GM18505 (cell line): ENCODE results near the gene TRIOBP.

Experiments used
- ATAC-seq: cut with Tn5 transposase; IDR thresholded peaks from one replicate; pipeline ENCODE4 v1.9.1; 2021; ENCODE audit not compliant: unreplicated experiment
- POLR2A ChIP-seq: IDR thresholded peaks from 4 replicates; pipeline ENCODE4 v1.6.1; 2011; ENCODE audit warnings: borderline replicate concordance; ENCODE audit not compliant: insufficient read depth, insufficient read length; ENCODE audit errors: extremely low read depth

Gene TRIOBP

GRCh38 chr22:37675930-37676735 lies 20.7 kb upstream of the TRIOBP start:
- ATAC-seq: no peak
- no peak for TF ChIP-seq POLR2A

DNA sequence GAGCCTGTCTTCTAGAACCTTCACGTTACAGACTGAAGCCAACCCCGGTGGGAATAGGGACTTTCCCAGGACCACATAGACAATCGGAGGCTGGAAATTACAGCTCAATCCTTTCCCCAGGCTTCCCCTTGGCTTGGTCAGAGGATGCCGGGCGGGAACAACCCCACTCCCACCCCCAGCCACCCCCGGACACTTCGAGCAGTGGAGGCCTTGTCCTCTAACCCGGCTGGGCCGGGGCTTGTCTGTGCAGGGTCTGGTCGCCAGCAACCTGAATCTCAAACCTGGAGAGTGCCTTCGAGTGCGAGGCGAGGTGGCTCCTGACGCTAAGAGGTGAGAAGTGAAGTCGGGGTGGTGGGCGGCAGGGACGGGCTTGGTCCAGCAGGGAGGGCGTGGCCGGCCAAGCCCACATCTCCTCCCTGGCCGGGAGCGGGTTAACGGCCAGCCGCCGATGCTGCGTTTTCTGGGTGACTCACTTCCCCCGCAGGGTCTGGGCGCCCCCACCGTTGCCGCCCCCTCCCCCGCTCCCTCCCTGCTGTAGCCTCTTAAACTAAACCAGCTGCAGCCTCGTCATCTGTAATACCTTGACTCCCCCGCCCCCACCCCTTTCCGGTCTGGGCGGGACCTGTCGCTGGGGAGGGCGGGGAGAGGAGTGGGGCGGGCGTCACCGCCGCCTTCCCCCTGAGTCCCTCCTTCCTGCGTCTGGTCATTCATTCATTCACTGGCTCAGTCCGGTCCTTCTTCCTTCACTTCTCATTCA lies 19.9 kb upstream of the TRIOBP start:
- peak; percentile 43 for TF ChIP-seq POLR2A
- ATAC-seq: peak; percentile 54

DNA sequence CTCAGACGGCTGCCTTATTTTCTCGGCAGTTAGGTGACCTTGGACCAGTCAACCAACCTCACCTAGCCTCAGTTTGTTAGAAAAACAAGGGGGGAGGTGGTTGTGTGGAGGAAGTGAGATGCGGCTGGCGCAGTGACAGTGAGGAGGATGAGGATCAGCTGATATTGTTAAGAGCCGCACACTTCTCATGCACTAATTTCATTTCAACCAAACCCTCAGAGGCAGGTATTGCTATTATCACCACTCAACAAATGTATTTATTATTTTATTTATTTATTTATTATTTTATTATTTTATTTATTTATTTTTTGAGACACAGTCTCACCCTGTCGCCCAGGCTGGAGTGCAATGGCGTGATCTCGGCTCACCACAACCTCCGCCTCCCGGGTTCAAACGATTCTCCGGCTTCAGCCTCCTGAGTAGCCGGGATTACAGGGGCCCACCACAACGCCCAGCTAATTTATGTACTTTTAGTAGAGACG lies 19.3 kb upstream of the TRIOBP start:
- no peak for TF ChIP-seq POLR2A
- ATAC-seq: peak; percentile 15

- no peak for ATAC-seq
- TF ChIP-seq POLR2A: no peak
Measured at GRCh38 chr22:37678372-37678771, 18.5 kb upstream of the TRIOBP start.

- ATAC-seq: no peak
- no peak for TF ChIP-seq POLR2A
Measured at GRCh38 chr22:37679670-37680069, 17.2 kb upstream of the TRIOBP start.

DNA sequence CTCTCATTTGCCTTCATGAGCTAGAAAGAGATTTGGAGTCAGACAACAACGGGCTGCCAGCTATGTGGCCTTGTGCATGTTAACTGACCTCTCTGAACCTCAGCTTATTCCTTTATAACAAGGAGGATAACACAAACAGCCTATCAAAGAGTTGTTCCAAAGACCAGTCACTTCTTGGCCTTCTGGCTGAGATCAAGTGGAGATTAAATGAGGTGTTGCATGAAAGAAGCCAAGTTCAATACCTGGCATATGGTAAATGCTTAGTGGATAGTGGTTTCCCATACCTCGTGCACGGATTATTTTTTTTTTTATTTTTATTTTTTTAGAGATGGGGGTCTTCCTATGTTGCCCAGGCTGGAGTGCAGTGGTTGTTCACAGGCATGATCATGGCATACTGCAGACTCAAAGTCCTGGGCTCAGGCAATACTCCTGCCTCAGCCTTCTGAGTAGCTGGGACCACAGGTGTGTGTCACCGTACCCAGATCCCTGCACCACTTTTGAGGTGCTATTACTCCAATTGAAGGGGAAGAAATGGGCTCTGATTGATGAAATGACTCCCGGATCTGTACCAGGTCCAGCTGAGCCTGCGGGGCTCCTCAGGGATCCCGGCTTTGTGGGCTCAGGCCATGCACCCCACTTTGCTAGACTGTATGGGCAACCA lies 16.5 kb upstream of the TRIOBP start:
- ATAC-seq: no peak
- TF ChIP-seq POLR2A: no peak

DNA sequence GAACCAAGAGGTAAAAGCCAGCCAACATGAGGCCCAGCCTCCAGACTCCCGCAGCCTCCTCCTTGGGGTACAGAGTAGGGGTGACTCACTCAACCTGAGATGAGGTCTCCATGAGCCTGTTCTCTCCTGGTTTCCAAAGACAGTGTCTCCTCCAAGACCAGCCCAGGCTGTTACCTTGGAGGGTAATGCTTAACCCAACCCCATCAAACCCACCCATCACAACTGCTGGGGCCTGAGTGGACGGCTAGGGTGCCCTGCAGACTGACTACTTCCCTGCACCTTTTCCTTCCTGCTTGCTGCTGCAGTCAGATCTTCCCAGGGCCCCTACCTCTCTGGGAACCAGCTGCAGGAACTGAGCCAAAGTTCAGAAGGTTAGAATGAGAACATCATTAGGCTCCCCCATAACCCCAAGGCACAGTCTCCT lies 15.8 kb upstream of the TRIOBP start:
- ATAC-seq: no peak
- TF ChIP-seq POLR2A: no peak

- no peak for ATAC-seq
- TF ChIP-seq POLR2A: no peak
Measured at GRCh38 chr22:37681556-37682049, 15.2 kb upstream of the TRIOBP start.

DNA sequence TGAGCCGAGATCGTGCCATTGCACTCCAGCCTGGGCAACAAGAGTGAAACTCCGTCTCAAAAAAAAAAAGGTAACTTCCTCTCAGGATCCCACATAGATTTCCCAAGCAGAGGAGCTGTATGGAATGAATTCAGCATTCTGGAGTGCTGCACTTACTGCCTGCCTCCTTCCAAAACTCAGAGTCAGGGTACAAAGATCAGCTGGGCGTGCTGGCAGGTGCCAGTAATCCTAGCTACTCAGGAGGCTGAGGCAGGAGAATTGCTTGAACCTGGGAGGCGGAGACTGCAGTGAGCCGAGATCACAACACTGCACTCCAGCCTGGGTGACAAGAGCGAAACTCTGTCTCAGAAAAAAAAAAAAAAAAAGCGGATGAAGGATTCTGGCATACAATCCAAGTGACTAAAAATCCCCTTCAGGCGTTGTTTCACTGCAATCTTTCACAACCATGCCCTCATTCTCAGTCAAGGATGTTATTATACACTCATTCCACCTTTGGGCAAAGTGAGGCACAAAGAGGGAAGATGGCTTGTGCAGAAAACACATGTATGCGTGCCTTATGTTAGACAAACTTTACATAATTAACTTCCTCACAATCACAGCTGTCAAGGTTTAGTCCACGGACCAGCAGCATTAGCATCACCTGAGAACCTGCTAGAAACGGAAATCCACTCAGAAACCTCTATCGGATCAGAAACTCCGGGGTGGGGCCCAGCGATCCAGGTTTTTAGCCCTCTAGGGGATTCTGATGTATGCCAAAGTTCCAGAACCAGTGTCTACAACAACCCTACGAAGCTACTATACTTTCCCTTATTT lies 11.8 kb upstream of the TRIOBP start:
- ATAC-seq: no peak
- TF ChIP-seq POLR2A: no peak

DNA sequence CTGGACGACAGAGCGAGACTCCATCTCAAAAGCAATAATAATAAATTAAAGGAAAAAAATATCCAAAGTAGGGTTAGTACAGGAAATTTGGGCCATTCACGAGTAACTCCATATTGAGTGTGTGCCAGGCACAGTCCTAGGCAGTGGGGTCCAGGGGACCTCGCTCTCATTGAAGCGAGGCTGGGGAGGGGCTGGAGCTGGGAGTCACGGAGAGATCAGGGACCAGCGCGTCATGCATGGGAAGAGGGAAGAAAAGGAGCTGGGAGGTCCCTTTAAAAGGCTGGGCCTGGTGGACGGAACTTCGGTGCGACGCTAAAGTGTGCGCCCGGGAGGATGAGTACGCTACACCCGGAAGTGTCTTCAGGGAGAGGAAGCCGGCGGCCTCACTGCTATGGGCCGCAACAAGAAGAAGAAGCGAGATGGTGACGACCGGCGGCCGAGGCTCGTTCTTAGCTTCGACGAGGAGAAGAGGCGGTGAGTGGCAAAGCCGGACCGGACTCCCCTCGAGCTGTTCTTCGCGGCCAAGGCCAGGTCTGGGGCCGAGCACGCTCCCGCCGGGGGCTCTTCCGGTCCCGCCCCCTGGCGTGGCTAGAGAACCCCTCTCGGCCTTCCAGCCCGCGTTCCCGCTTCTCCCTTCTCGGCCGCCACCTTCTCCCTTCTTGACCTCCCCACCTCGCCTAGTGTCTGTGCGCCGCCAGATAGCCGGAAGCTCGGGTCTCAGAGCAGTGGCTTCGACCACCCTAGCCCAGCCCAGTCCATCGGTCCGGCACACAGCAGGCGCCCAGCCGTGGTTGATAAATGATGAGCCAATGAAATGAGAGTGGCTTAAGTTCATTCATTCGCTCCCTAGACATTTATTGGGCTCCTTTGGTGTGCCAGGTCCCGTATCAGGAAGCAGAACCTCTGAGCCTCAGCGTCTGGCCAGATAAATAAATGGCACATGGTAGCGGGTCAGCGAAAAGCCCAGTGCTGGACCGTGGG lies 10.6 kb upstream of the TRIOBP start, which contains the start of gene NOL12:
NOL12 (plus strand) TSS at position 342 of the 981 bp plus-strand sequence; CDS start at position 392, 50 bp downstream.
- ATAC-seq: peak; percentile 70
- TF ChIP-seq POLR2A: peak; percentile 83

GRCh38 chr22:37690407-37690806 lies 6.4 kb upstream of the TRIOBP start:
- no peak for TF ChIP-seq POLR2A
- no peak for ATAC-seq
